CD4-positive, alpha-beta memory T cell (primary cell): Measurements from ENCODE around the gene NKX2-2. TPM values are rescaled to one million over a fixed set of nuclear protein-coding genes. Genes with fewer than 3 reads are reported as not detected.

ENCODE experiments used
- CTCF ChIA-PET: fragments of 350-600 bp; sonication (Branson Sonifier 250); formaldehyde crosslinking; loops from one replicate; lab custom pipeline; 2021; ENCODE audit warnings: inconsistent platforms; ENCODE audit not compliant: partially characterized antibody; lab: Charles Lee
- POLR2A ChIA-PET: fragments of 350-600 bp; sonication (Branson Sonifier 250); formaldehyde crosslinking; loops from one replicate; lab custom pipeline; 2021; ENCODE audit not compliant: partially characterized antibody; lab: Charles Lee
- DNase-seq, 5 donors: peaks; one replicate each; pipeline versions ENCODE4 v3.0.0 to v3.0.0-alpha.2; 2020 to 2022; ENCODE audit warnings: mixed read lengths in 1 of 5
- H3K27ac ChIP-seq: one replicate; pipeline ENCODE4 v1.7.0; 2013; ENCODE audit warnings: low read depth, low read length
- H3K27me3 ChIP-seq: 2 replicates; pipeline ENCODE4 v1.7.0; 2013; ENCODE audit warnings: mild to moderate bottlenecking, low read length, moderate library complexity; ENCODE audit not compliant: insufficient read depth
- H3K36me3 ChIP-seq: 2 replicates; pipeline ENCODE4 v1.7.0; 2013; ENCODE audit warnings: mild to moderate bottlenecking, low read length, moderate library complexity; ENCODE audit not compliant: insufficient read depth
- H3K4me1 ChIP-seq: 2 replicates; pipeline ENCODE4 v1.7.0; 2013; ENCODE audit warnings: mild to moderate bottlenecking, low read length, moderate library complexity; ENCODE audit not compliant: insufficient read depth
- H3K4me3 ChIP-seq, 2 donors: one replicate each; pipeline ENCODE4 v1.7.0; 2013; ENCODE audit warnings: low read length in 2 of 2, mild to moderate bottlenecking in 1 of 2
- H3K9me3 ChIP-seq, 2 donors: one replicate each; pipeline ENCODE4 v1.7.0; 2013; ENCODE audit warnings: low read length in 2 of 2, control low read depth in 1 of 2; ENCODE audit not compliant: control insufficient read depth in 1 of 2
- H3K27ac Mint-ChIP-seq, 7 donors: one replicate each; pipeline ENCODE4 v1.8.0; 2020 to 2021; ENCODE audit warnings: mixed read lengths in 7 of 7, mild to moderate bottlenecking in 6 of 7, inconsistent platforms in 3 of 7, moderate library complexity in 3 of 7
- H3K27me3 Mint-ChIP-seq, 2 donors: one replicate each; pipeline ENCODE4 v1.8.0; 2020 to 2021; ENCODE audit warnings: mixed read lengths in 2 of 2
- H3K36me3 Mint-ChIP-seq, 2 donors: one replicate each; pipeline ENCODE4 v1.8.0; 2020 to 2021; ENCODE audit warnings: mixed read lengths in 2 of 2, inconsistent platforms in 1 of 2, mild to moderate bottlenecking in 1 of 2
- H3K4me1 Mint-ChIP-seq, 4 donors: one replicate each; pipeline ENCODE4 v1.8.0; 2020 to 2021; ENCODE audit warnings: mixed read lengths in 4 of 4, mild to moderate bottlenecking in 1 of 4
- H3K4me3 Mint-ChIP-seq, 8 donors: one replicate each; pipeline ENCODE4 v1.8.0; 2020 to 2021; ENCODE audit warnings: mixed read lengths in 8 of 8, mild to moderate bottlenecking in 7 of 8, moderate library complexity in 6 of 8, inconsistent platforms in 3 of 8
- H3K9me3 Mint-ChIP-seq, 8 donors: one replicate each; pipeline ENCODE4 v1.8.0; 2020 to 2021; ENCODE audit warnings: mixed read lengths in 8 of 8, mild to moderate bottlenecking in 5 of 8, inconsistent platforms in 3 of 8, moderate library complexity in 1 of 8
- intact Hi-C: fragments of 100-400 bp; cut with micrococcal nuclease; formaldehyde crosslinking; loops from one replicate; pipeline ENCODE4 v1.15.1; 2023
- polyA plus RNA-seq, 2 donors: library from polyadenylated mRNA; unstranded; fragments of 300-500 nt; fragmentation: Illumina TruSeq; gene quantifications; one replicate each; pipeline ENCODE4 v1.2.3, GENCODE V29; 2021
- total RNA-seq, 2 experiments: library from RNA; stranded (reverse); gene quantifications; one replicate each; pipeline ENCODE4 v1.2.3, GENCODE V29; 2021

Gene NKX2-2
- not detected for total RNA-seq
- not detected for polyA plus RNA-seq

DNA sequence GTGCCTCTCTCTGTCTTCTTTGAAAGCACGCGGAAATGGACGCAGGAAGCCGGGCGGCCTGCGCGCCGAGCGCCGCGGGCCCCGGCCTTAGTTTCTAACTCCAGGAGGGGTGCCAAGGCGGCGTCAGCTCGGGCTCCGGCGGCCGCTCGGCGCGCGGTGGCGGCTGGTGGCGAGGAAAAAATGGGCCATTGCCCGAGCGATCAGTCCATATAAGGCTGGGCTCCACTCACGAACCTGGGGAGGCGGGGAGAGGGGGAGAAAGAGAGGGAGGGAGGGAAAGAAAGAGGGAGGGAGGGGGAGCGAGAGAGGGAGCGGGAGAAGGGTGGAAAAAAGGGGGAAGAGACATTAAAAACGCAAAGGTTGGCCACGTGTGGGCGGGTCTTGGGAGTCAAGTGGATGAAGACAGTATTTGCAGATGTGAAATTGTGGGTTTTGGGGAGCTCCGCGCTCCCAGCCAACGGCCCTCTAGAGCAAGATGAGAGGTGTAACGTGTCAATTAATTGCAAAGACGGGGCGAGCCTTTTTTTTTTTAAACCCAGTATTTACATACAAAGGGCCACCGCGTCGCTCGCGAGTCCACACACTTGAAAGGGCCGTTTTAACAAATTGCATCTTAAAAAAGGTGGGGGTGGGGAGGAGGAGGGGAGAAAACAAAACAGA lies at the start of gene NKX2-2:
NKX2-2 (minus strand) TSS at position 184 of the 660 bp plus-strand sequence. CDS start 395 bp downstream, outside the sequence.
- CTCF ChIA-PET: interaction anchor here (1.0 kb wide), 1 partner anchor 9 kb away, joined by 3 read pairs; no protein-coding TSS in a partner anchor
- H3K9me3 Mint-ChIP-seq: peaks cover 0 to 14% (median 0%) of the 10 kb centered on the region in 8 donors
- H3K27me3 Mint-ChIP-seq: peaks cover 62 to 66% of the 10 kb centered on the region in 2 donors
- DNase-seq: no peak
- Histone ChIP-seq H3K9me3 (no peaks in the 10 kb centered on the region), H3K4me3 (peak within 1 kb of the TSS in 1 of 2 donors; percentile 38), H3K36me3 (no peaks in the 10 kb centered on the region), H3K27me3 (peaks cover 75% of the 10 kb centered on the region), H3K4me1 (peaks cover 77% of the 10 kb centered on the region), H3K27ac (no peak within 1 kb of the TSS)
- H3K4me3 Mint-ChIP-seq: peak within 1 kb of the TSS; percentile 67 to 83 (median 77)
- H3K4me1 Mint-ChIP-seq: peaks cover 31 to 81% (median 59%) of the 10 kb centered on the region in 4 donors
- intact Hi-C loops: loop anchor here (5.0 kb wide), 1 partner anchor 412 kb away; no protein-coding TSS in a partner anchor
- peak within 1 kb of the TSS in 4 of 7 donors; percentile 13 to 77 (median 66) for H3K27ac Mint-ChIP-seq
- POLR2A ChIA-PET: no interaction called here
- no peaks in the 10 kb centered on the region for H3K36me3 Mint-ChIP-seq

DNA sequence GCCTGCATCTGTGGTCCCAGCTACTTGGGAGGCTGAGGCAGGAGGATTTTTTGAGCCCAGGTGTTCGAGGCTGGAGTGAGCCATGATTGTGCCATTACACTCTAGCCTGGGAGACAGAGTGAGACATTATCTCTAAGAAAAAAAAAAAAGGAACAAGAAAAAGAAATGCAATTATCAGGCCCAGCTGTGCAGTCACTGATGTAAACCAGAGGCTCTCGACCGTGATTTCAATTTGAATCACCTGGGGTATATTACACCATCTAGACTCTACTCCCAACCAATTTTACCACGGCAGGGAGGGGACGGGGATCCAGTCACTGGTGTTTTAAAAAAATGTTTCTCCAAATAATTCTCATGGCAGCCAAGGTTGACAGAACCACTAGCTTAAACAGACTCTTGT lies 48.8 kb upstream of the NKX2-2 start:
- H3K4me3 ChIP-seq: no peak overlapping the region
- Mint-ChIP-seq H3K4me3 (no peak overlapping the region), H3K9me3 (peaks cover 0 to 7% (median 3%) of the 10 kb centered on the region in 8 donors), H3K4me1 (peaks cover 11 to 24% (median 23%) of the 10 kb centered on the region in 4 donors), H3K27me3 (peaks cover 6 to 8% of the 10 kb centered on the region in 2 donors), H3K36me3 (peaks cover 4 to 8% of the 10 kb centered on the region in 2 donors), H3K27ac (no peak overlapping the region)
- H3K27ac ChIP-seq: no peak overlapping the region
- H3K36me3 ChIP-seq: no peaks in the 10 kb centered on the region
- H3K9me3 ChIP-seq: no peaks in the 10 kb centered on the region
- H3K27me3 ChIP-seq: no peaks in the 10 kb centered on the region
- intact Hi-C loops: no loop called here
- ChIA-PET CTCF (interaction anchor here (0.9 to 3.1 kb wide), 5 partner anchors 9 to 57 kb away, joined by 3 to 17 read pairs (median 4); no protein-coding TSS in a partner anchor), POLR2A (interaction anchor here (0.8 to 1.9 kb wide), 4 partner anchors 8 to 16 kb away, joined by 3 to 6 read pairs (median 4); no protein-coding TSS in a partner anchor)
- peaks cover 23% of the 10 kb centered on the region for H3K4me1 ChIP-seq
- DNase-seq: no peak

DNA sequence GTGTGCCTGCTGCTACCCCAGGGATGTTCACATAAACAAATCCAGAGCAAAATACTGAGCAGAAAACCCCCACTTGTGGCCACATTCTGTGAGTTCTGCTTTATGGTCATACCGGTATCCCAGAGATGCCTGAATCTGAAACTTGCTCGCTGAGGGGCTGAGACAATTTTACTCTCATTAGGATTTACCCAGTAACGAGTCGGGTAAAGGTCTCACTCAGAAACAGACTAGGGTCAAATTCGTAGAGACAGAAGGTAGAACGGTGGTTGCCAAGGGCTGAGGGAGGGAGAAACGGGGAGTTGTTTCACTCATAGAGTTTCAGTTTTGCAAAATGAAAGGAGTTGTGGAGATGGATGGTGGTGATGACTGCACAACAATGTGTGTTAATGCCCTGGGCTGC lies 45.4 kb upstream of the NKX2-2 start:
- Histone ChIP-seq H3K4me3 (no peak overlapping the region), H3K36me3 (no peaks in the 10 kb centered on the region), H3K9me3 (no peaks in the 10 kb centered on the region), H3K27ac (no peak overlapping the region), H3K27me3 (no peaks in the 10 kb centered on the region), H3K4me1 (peaks cover 55% of the 10 kb centered on the region)
- H3K9me3 Mint-ChIP-seq: peaks cover 0 to 7% (median 3%) of the 10 kb centered on the region in 8 donors
- H3K4me1 Mint-ChIP-seq: peaks cover 32 to 58% (median 52%) of the 10 kb centered on the region in 4 donors
- intact Hi-C loops: loop anchor here (5.0 to 10.0 kb wide), 3 partner anchors 42 to 845 kb away; partner anchors contain the start of genes RALGAPA2 and XRN2
- peak overlapping the region; percentile 70 to 89 (median 82) for H3K4me3 Mint-ChIP-seq
- peak overlapping the region; percentile 33 to 91 (median 79) for H3K27ac Mint-ChIP-seq
- H3K36me3 Mint-ChIP-seq: peaks cover 5 to 8% of the 10 kb centered on the region in 2 donors
- CTCF ChIA-PET: interaction anchor here (1.9 to 5.2 kb wide), 2 partner anchors 11 to 28 kb away, joined by 7 to 53 read pairs; no protein-coding TSS in a partner anchor
- peaks cover 6 to 8% of the 10 kb centered on the region in 2 donors for H3K27me3 Mint-ChIP-seq
- DNase-seq: peak in 1 of 5 donors; percentile 24
- POLR2A ChIA-PET: interaction anchor here (1.5 to 5.9 kb wide), 2 partner anchors 12 kb away, joined by 4 to 90 read pairs; no protein-coding TSS in a partner anchor

DNA sequence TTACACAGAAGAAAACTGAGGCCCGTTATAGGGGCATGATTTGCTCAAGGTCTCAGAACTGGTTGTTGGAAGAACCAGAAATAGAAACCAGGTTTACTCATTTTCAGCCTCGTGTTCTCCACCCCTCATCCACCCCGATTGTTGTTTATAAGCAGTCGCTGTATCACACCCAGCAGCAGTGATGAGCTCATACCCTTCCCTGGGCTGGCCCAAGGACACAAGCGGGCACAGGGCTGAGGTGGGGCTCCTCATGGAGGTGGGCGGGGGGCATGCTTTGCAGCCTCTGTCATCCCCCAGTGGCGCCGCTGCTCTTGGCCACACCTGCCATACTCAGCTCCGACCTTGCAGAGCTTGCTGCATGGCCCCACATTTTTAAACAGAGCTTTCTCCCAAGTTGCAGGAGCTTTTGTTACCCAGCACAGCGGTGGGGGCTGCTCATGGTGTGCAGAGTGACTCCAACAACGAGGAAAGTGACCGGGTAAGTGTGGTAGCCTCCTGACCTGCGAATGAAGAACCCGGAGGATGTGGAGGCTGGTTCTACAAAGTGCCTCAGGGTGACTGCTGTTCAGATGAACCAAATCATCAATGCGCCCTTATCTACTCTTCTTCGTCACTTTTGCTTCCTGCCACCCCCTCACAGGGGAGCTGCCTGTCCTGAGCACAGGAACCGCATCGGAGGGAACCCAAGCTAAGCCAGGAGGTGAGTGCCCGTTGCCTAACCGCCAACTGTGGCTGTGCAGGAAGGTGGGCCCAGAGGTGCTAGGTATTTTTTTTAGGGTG lies 43.6 kb upstream of the NKX2-2 start:
- Histone ChIP-seq H3K27me3 (no peaks in the 10 kb centered on the region), H3K4me1 (peaks cover 60% of the 10 kb centered on the region), H3K9me3 (no peaks in the 10 kb centered on the region), H3K36me3 (no peaks in the 10 kb centered on the region), H3K4me3 (peak overlapping the region; percentile 31 to 34), H3K27ac (peak overlapping the region; percentile 25)
- Mint-ChIP-seq H3K4me3 (peak overlapping the region; percentile 85 to 93 (median 90)), H3K27me3 (peaks cover 2% of the 10 kb centered on the region in 2 donors), H3K4me1 (peaks cover 32 to 63% (median 55%) of the 10 kb centered on the region in 4 donors), H3K9me3 (peaks cover 0 to 3% (median 0%) of the 10 kb centered on the region in 8 donors), H3K36me3 (peaks cover 2 to 3% of the 10 kb centered on the region in 2 donors), H3K27ac (peak overlapping the region; percentile 90 to 96 (median 92))
- POLR2A ChIA-PET: interaction anchor here (0.6 to 5.9 kb wide), 10 partner anchors 10 to 1793 kb away, joined by 3 to 90 read pairs (median 6); partner anchors contain the start of genes NXT1 and XRN2
- CTCF ChIA-PET: interaction anchor here (1.0 to 5.2 kb wide), 9 partner anchors 9 to 321 kb away, joined by 3 to 53 read pairs (median 9); no protein-coding TSS in a partner anchor
- intact Hi-C loops: loop anchor here (1.0 to 10.0 kb wide), 7 partner anchors 9 to 843 kb away; partner anchors contain the start of genes RALGAPA2 and XRN2
- peak; percentile 43 to 70 (median 51) for DNase-seq

DNA sequence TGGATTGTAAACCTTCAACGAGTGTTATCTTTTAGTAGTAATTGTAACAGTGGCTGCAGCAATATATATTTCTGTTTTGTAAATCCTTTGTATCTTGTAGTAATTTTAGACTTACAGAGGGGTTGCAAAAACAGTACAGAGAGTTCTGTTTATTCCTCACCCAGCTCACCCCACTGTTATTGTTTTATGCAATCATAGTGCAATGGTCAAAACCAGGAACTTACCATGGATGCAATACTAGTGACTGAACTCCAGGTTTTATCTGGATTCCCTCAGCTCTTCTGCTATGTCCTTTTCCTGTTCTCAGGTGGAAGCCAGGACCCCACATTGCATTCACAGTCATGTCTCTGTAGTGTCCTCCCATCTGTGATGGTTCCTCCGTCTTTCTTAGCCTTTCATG lies 42.5 kb upstream of the NKX2-2 start:
- ChIA-PET POLR2A (interaction anchor here (0.6 to 5.9 kb wide), 7 partner anchors 9 to 1794 kb away, joined by 3 to 90 read pairs (median 6); partner anchors contain the start of genes NXT1 and XRN2), CTCF (interaction anchor here (1.1 to 5.2 kb wide), 5 partner anchors 10 to 49 kb away, joined by 3 to 53 read pairs (median 14); no protein-coding TSS in a partner anchor)
- Histone ChIP-seq H3K4me1 (peaks cover 60% of the 10 kb centered on the region), H3K27me3 (no peaks in the 10 kb centered on the region), H3K9me3 (no peaks in the 10 kb centered on the region), H3K36me3 (no peaks in the 10 kb centered on the region), H3K4me3 (no peak overlapping the region), H3K27ac (peak overlapping the region; percentile 25)
- H3K9me3 Mint-ChIP-seq: peaks cover 0 to 3% (median 0%) of the 10 kb centered on the region in 8 donors
- peaks cover 2 to 3% of the 10 kb centered on the region in 2 donors for H3K36me3 Mint-ChIP-seq
- intact Hi-C loops: loop anchor here (2.0 to 10.0 kb wide), 4 partner anchors 14 to 842 kb away; partner anchors contain the start of genes RALGAPA2 and XRN2
- peak overlapping the region; percentile 84 to 96 (median 92) for H3K27ac Mint-ChIP-seq
- DNase-seq: no peak
- peak overlapping the region in 6 of 8 donors; percentile 36 to 93 (median 90) for H3K4me3 Mint-ChIP-seq
- peaks cover 0 to 2% of the 10 kb centered on the region in 2 donors for H3K27me3 Mint-ChIP-seq
- peaks cover 32 to 63% (median 55%) of the 10 kb centered on the region in 4 donors for H3K4me1 Mint-ChIP-seq

DNA sequence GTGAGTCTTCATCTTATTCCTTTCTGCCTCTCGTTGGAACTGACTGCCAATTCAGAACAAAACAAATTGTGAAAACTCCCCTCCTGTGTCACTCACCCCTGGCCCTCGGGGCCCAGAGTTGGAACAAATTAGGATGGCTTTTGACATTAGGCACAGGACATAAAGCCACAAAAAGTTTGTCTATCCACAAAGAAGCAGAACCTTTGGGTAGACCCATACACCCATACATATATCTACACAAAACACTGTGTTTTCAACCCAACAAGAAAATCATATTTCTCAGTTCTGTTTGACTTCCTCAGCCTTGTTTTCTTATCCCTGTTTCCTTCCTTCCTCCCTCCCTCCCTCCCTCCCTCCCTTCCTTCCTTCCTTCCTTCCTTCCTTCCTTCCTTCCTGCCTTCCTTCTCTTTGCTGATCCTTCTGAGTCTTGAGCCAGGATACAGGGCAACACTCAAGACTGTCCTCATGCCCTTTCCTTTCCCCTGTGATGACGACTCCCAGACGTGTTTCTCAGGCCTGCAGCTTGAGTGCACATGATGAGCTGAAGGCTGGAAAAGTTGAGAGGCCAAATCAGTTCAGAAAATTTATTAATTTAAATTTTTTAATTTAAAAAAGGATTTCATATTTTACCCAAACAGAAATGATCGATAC lies 41.7 kb upstream of the NKX2-2 start:
- H3K27ac Mint-ChIP-seq: peak overlapping the region; percentile 84 to 96 (median 91)
- ChIA-PET CTCF (interaction anchor here (1.1 to 10.9 kb wide), 5 partner anchors 14 to 48 kb away, joined by 3 to 83 read pairs (median 24); no protein-coding TSS in a partner anchor), POLR2A (interaction anchor here (0.6 to 5.9 kb wide), 3 partner anchors 8 to 258 kb away, joined by 3 to 90 read pairs (median 10); no protein-coding TSS in a partner anchor)
- H3K27me3 ChIP-seq: no peaks in the 10 kb centered on the region
- peaks cover 2 to 3% of the 10 kb centered on the region in 2 donors for H3K36me3 Mint-ChIP-seq
- peak overlapping the region; percentile 10 for H3K27ac ChIP-seq
- peaks cover 0 to 3% (median 0%) of the 10 kb centered on the region in 8 donors for H3K9me3 Mint-ChIP-seq
- peaks cover 59% of the 10 kb centered on the region for H3K4me1 ChIP-seq
- H3K4me1 Mint-ChIP-seq: peaks cover 32 to 63% (median 55%) of the 10 kb centered on the region in 4 donors
- H3K4me3 Mint-ChIP-seq: peak overlapping the region in 4 of 8 donors; percentile 46 to 93 (median 74)
- H3K36me3 ChIP-seq: no peaks in the 10 kb centered on the region
- DNase-seq: no peak
- intact Hi-C loops: loop anchor here (2.0 to 10.0 kb wide), 4 partner anchors 13 to 841 kb away; partner anchors contain the start of genes RALGAPA2 and XRN2
- no peaks in the 10 kb centered on the region for H3K9me3 ChIP-seq
- no peak overlapping the region for H3K4me3 ChIP-seq
- peaks cover 0 to 2% of the 10 kb centered on the region in 2 donors for H3K27me3 Mint-ChIP-seq
